Mammary epithelial cell (primary cell): ENCODE measurements around the gene ITPKB.

Experiments
- EZH2 ChIP-seq: IDR thresholded peaks from 2 replicates; pipeline ENCODE4 v1.6.1; 2012; ENCODE audit warnings: low read length, inconsistent platforms, borderline replicate concordance
- TF ChIP-seq, protein P1 (sequence below), 2 donors: IDR thresholded peaks in 1 of 2; conservative IDR thresholded peaks in 1 of 2; 2 replicates each; pipeline ENCODE4 v1.5.1; 2011 to 2012; ENCODE audit warnings: inconsistent platforms in 2 of 2, low read length in 2 of 2, mild to moderate bottlenecking in 2 of 2, control low read depth in 1 of 2, low read depth in 1 of 2; ENCODE audit not compliant: insufficient read depth in 1 of 2; ENCODE audit errors: extremely low read depth in 1 of 2

DNA sequence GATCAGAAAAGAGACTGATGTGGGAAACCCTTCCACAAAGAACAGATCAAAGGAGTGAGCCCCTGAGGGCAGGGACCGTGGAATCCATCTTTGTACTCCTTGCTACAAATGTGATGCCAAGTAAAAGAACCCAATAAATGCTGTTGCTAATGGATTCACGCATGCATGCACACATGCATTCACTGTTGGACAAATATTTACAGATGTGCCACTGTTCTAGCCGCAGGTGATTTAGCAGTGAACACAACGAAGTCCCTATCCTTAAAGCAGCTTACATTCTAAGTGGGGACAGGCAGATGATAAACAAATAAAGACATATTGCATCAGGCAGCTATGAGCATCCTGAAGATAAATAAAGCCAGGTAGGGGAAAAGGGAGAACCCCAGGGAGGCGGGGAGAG is 67.8 kb downstream of the ITPKB start:
- TF ChIP-seq, protein P1, sequence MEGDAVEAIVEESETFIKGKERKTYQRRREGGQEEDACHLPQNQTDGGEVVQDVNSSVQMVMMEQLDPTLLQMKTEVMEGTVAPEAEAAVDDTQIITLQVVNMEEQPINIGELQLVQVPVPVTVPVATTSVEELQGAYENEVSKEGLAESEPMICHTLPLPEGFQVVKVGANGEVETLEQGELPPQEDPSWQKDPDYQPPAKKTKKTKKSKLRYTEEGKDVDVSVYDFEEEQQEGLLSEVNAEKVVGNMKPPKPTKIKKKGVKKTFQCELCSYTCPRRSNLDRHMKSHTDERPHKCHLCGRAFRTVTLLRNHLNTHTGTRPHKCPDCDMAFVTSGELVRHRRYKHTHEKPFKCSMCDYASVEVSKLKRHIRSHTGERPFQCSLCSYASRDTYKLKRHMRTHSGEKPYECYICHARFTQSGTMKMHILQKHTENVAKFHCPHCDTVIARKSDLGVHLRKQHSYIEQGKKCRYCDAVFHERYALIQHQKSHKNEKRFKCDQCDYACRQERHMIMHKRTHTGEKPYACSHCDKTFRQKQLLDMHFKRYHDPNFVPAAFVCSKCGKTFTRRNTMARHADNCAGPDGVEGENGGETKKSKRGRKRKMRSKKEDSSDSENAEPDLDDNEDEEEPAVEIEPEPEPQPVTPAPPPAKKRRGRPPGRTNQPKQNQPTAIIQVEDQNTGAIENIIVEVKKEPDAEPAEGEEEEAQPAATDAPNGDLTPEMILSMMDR (conservative IDR thresholded peaks at IDR 0.05 in 1 of 2, IDR thresholded peaks at IDR 0.05 in 1 of 2; ENCODE audit: extremely low read depth in 1 of 2, insufficient read depth in 1 of 2, low read depth in 1 of 2, low read length in 2 of 2) = no peak
- no peak for TF ChIP-seq EZH2
